Measurements from ENCODE around the gene TRIM65. TPM values are rescaled to one million over a fixed set of nuclear protein-coding genes. Genes with fewer than 3 reads are reported as not detected.

TRIM65 gene
- polyA plus RNA-seq, 1 donor from 2014 or later = 1.5 TPM

DNA sequence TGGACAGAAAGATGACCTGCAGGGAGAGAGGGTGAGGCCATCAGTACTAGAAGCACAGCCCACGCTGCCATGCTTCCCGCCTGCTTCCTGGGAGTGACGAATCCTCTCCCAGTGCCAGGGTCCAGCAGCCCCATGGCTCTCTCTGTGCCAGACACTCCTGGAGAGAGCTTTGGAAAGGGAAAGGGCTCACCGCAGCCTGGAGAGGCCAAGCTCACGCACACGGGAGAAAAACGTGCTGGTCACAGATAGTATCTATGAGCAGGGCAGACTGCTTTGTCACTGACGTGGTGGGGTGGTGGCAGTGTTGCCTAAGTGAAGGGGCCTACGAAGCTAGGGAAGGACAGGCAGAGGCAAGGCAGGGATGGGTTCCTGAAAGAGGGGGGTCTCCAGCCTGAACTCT is 47.0 kb downstream of the TRIM65 start:
- Histone ChIP-seq H3K79me2 (replicated peaks; ENCODE audit: insufficient read depth, low read length) (peaks cover 8% of the 10 kb centered on the region), H3K9me3 (ENCODE audit: low read length) (no peaks in the 10 kb centered on the region), H4K20me1 (ENCODE audit: insufficient read depth) (no peaks in the 10 kb centered on the region), H3K4me3 (ENCODE audit: low read length) (no peak overlapping the region), H2AFZ (ENCODE audit: low read depth, low read length) (no peak overlapping the region), H3K27ac (ENCODE audit: low read length) (no peak overlapping the region), H3F3A (ENCODE audit: insufficient read depth, low read length, poor library complexity, severe bottlenecking) (no peaks in the 10 kb centered on the region), H3K27me3 (ENCODE audit: insufficient read depth, low read depth, low read length) (no peaks in the 10 kb centered on the region), H3K4me2 (ENCODE audit: low read length) (no peak overlapping the region), H3K36me3 (ENCODE audit: insufficient read depth, low read length) (no peaks in the 10 kb centered on the region), H3K9ac (ENCODE audit: low read length) (no peak overlapping the region), H3K9me2 (ENCODE audit: insufficient read depth, low read length) (no peaks in the 10 kb centered on the region)
- TF ChIP-seq EZH2 (IDR thresholded peaks at IDR 0.05; ENCODE audit: borderline replicate concordance, insufficient read depth, low read length, poor library complexity, severe bottlenecking) (no peak), TAF1 (IDR thresholded peaks at IDR 0.05; ENCODE audit: low read depth) (no peak), SMC3 (conservative IDR thresholded peaks at IDR 0.05; ENCODE audit: poor library complexity) (no peak), RAD21 (conservative IDR thresholded peaks at IDR 0.05) (no peak), EP300 (conservative IDR thresholded peaks at IDR 0.05; ENCODE audit: poor library complexity, severe bottlenecking) (no peak), POLR2AphosphoS5 (IDR thresholded peaks at IDR 0.05) (no peak), MXI1 (conservative IDR thresholded peaks at IDR 0.05; ENCODE audit: poor library complexity, severe bottlenecking) (no peak)
- TF ChIP-seq, protein P1, sequence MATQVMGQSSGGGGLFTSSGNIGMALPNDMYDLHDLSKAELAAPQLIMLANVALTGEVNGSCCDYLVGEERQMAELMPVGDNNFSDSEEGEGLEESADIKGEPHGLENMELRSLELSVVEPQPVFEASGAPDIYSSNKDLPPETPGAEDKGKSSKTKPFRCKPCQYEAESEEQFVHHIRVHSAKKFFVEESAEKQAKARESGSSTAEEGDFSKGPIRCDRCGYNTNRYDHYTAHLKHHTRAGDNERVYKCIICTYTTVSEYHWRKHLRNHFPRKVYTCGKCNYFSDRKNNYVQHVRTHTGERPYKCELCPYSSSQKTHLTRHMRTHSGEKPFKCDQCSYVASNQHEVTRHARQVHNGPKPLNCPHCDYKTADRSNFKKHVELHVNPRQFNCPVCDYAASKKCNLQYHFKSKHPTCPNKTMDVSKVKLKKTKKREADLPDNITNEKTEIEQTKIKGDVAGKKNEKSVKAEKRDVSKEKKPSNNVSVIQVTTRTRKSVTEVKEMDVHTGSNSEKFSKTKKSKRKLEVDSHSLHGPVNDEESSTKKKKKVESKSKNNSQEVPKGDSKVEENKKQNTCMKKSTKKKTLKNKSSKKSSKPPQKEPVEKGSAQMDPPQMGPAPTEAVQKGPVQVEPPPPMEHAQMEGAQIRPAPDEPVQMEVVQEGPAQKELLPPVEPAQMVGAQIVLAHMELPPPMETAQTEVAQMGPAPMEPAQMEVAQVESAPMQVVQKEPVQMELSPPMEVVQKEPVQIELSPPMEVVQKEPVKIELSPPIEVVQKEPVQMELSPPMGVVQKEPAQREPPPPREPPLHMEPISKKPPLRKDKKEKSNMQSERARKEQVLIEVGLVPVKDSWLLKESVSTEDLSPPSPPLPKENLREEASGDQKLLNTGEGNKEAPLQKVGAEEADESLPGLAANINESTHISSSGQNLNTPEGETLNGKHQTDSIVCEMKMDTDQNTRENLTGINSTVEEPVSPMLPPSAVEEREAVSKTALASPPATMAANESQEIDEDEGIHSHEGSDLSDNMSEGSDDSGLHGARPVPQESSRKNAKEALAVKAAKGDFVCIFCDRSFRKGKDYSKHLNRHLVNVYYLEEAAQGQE (IDR thresholded peaks at IDR 0.05; ENCODE audit: borderline replicate concordance) = no peak
- TF ChIP-seq, protein P2, sequence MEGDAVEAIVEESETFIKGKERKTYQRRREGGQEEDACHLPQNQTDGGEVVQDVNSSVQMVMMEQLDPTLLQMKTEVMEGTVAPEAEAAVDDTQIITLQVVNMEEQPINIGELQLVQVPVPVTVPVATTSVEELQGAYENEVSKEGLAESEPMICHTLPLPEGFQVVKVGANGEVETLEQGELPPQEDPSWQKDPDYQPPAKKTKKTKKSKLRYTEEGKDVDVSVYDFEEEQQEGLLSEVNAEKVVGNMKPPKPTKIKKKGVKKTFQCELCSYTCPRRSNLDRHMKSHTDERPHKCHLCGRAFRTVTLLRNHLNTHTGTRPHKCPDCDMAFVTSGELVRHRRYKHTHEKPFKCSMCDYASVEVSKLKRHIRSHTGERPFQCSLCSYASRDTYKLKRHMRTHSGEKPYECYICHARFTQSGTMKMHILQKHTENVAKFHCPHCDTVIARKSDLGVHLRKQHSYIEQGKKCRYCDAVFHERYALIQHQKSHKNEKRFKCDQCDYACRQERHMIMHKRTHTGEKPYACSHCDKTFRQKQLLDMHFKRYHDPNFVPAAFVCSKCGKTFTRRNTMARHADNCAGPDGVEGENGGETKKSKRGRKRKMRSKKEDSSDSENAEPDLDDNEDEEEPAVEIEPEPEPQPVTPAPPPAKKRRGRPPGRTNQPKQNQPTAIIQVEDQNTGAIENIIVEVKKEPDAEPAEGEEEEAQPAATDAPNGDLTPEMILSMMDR (IDR thresholded peaks at IDR 0.05; ENCODE audit: poor library complexity, severe bottlenecking) = no peak

DNA sequence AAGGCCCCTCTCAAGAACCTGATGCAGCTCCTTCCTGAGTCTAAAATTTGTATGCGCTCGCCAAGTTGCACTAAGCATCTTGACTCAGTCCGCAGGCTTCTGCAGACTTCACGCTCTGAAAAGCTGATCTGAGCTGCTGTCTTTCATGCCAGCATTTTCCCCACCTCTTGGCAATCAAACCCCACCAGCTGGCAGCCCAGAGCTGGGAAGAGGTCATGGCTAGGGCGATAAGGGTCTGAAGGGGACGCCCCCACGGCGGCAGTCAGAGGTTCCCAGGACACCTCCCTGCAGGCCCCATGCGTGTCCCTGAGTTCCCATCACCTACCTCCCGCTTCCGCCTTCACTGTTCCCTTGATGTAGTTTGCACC is 47.5 kb downstream of the TRIM65 start:
- TF ChIP-seq, protein P1 (IDR thresholded peaks at IDR 0.05; ENCODE audit: borderline replicate concordance) = no peak
- TF ChIP-seq RAD21 (conservative IDR thresholded peaks at IDR 0.05) (no peak), POLR2AphosphoS5 (IDR thresholded peaks at IDR 0.05) (no peak), EZH2 (IDR thresholded peaks at IDR 0.05; ENCODE audit: borderline replicate concordance, insufficient read depth, low read length, poor library complexity, severe bottlenecking) (no peak), EP300 (conservative IDR thresholded peaks at IDR 0.05; ENCODE audit: poor library complexity, severe bottlenecking) (no peak), TAF1 (IDR thresholded peaks at IDR 0.05; ENCODE audit: low read depth) (no peak), SMC3 (conservative IDR thresholded peaks at IDR 0.05; ENCODE audit: poor library complexity) (no peak), MXI1 (conservative IDR thresholded peaks at IDR 0.05; ENCODE audit: poor library complexity, severe bottlenecking) (no peak)
- TF ChIP-seq, protein P2 (IDR thresholded peaks at IDR 0.05; ENCODE audit: poor library complexity, severe bottlenecking) = no peak
- Histone ChIP-seq H3K27ac (ENCODE audit: low read length) (no peak overlapping the region), H4K20me1 (ENCODE audit: insufficient read depth) (no peaks in the 10 kb centered on the region), H2AFZ (ENCODE audit: low read depth, low read length) (no peak overlapping the region), H3K27me3 (ENCODE audit: insufficient read depth, low read depth, low read length) (no peaks in the 10 kb centered on the region), H3K9me2 (ENCODE audit: insufficient read depth, low read length) (no peaks in the 10 kb centered on the region), H3K79me2 (replicated peaks; ENCODE audit: insufficient read depth, low read length) (peaks cover 4% of the 10 kb centered on the region), H3K36me3 (ENCODE audit: insufficient read depth, low read length) (no peaks in the 10 kb centered on the region), H3K4me3 (ENCODE audit: low read length) (no peak overlapping the region), H3K9ac (ENCODE audit: low read length) (no peak overlapping the region), H3K9me3 (ENCODE audit: low read length) (no peaks in the 10 kb centered on the region), H3F3A (ENCODE audit: insufficient read depth, low read length, poor library complexity, severe bottlenecking) (no peaks in the 10 kb centered on the region), H3K4me2 (ENCODE audit: low read length) (no peak overlapping the region)

Data from neural cell (in vitro differentiated cells).